Measurements from ENCODE around the gene COL4A2.

DNA sequence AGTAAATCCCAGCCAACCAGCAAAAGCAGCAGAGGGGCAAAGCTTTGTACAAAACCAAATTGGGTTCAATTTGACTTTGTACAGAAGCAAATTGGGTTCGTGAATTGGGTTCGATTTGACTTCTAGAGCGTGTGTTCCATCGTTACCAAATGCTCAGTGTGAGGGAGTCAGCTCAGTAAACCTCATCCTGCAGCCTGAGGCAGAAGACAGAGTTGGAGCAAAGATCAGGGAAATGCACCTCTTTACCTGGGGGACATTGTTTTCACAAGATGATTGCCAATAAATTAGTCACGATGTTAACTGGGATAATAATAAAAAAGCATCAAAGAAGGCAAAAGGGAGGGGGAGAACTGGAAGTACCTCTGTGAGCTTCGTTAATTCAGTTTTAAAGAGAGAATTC, 252.9 kb downstream of the COL4A2 start:
- TF ChIP-seq, protein P1, sequence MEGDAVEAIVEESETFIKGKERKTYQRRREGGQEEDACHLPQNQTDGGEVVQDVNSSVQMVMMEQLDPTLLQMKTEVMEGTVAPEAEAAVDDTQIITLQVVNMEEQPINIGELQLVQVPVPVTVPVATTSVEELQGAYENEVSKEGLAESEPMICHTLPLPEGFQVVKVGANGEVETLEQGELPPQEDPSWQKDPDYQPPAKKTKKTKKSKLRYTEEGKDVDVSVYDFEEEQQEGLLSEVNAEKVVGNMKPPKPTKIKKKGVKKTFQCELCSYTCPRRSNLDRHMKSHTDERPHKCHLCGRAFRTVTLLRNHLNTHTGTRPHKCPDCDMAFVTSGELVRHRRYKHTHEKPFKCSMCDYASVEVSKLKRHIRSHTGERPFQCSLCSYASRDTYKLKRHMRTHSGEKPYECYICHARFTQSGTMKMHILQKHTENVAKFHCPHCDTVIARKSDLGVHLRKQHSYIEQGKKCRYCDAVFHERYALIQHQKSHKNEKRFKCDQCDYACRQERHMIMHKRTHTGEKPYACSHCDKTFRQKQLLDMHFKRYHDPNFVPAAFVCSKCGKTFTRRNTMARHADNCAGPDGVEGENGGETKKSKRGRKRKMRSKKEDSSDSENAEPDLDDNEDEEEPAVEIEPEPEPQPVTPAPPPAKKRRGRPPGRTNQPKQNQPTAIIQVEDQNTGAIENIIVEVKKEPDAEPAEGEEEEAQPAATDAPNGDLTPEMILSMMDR (IDR thresholded peaks at IDR 0.05): no peak
- TF ChIP-seq POLR2A (IDR thresholded peaks at IDR 0.05): no peak
